Lung (tissue), 12 donors: ENCODE results near the gene FHAD1. TPM values are rescaled to one million over a fixed set of nuclear protein-coding genes. Genes with fewer than 3 reads are reported as not detected.

Experiments used
- ATAC-seq: fragments of 200-7000 bp; cut with Tn5 transposase; one replicate; pipeline ENCODE4 v1.9.1; 2020; ENCODE audit warnings: moderate number of reproducible peaks; ENCODE audit not compliant: insufficient read depth, low FRiP score
- DNase-seq, 3 donors: peaks; one replicate each; pipeline ENCODE4 v3.0.0-alpha.2; 2013 to 2017
- H3K27ac ChIP-seq, 2 donors: one replicate each; pipeline ENCODE4 v1.5.1; 2013; ENCODE audit warnings: mild to moderate bottlenecking in 2 of 2, moderate library complexity in 2 of 2, control low read depth in 1 of 2, inconsistent platforms in 1 of 2, low read depth in 1 of 2, low read length in 1 of 2
- H3K27me3 ChIP-seq, 3 donors: one replicate each; pipeline ENCODE4 v1.5.1; 2013; ENCODE audit warnings: low read length in 2 of 3; ENCODE audit not compliant: control insufficient read depth in 3 of 3, insufficient read depth in 3 of 3
- H3K36me3 ChIP-seq, 4 donors: one replicate each; pipeline ENCODE4 v1.5.1; 2013; ENCODE audit warnings: low read length in 4 of 4, mild to moderate bottlenecking in 1 of 4, moderate library complexity in 1 of 4; ENCODE audit not compliant: control insufficient read depth in 4 of 4, insufficient read depth in 4 of 4
- H3K4me1 ChIP-seq, 5 donors: one replicate each; pipeline ENCODE4 v1.5.1; 2013; ENCODE audit warnings: low read length in 5 of 5, mild to moderate bottlenecking in 2 of 5, moderate library complexity in 1 of 5; ENCODE audit not compliant: control insufficient read depth in 5 of 5, insufficient read depth in 5 of 5
- H3K4me3 ChIP-seq: one replicate; pipeline ENCODE4 v1.5.1; 2013; ENCODE audit warnings: mild to moderate bottlenecking, control low read depth, moderate library complexity
- H3K9ac ChIP-seq, 2 donors: one replicate each; pipeline ENCODE4 v1.5.1; 2013; ENCODE audit warnings: low read length in 2 of 2, control low read depth in 1 of 2; ENCODE audit not compliant: insufficient read depth in 1 of 2
- H3K9me3 ChIP-seq, 4 donors: one replicate each; pipeline ENCODE4 v1.5.1; 2013; ENCODE audit warnings: low read length in 3 of 4, mild to moderate bottlenecking in 1 of 4, moderate library complexity in 1 of 4; ENCODE audit not compliant: control insufficient read depth in 4 of 4, insufficient read depth in 3 of 4
- CTCF ChIP-seq: IDR thresholded peaks from 2 replicates; pipeline ENCODE4 v1.5.1; 2012; ENCODE audit warnings: mild to moderate bottlenecking; ENCODE audit errors: control extremely low read depth, extremely low read depth
- WGBS, 2 donors: extraction: QIAGEN DNeasy Blood & Tissue Kit; methylation state at CpG; one replicate each; pipeline ENCODE4 v1.1.7; 2013; 5-methylcytosine and 5-hydroxymethylcytosine counted together
- polyA plus RNA-seq, 2 donors: library from polyadenylated mRNA; stranded (reverse); fragments of 200-250 nt; gene quantifications; one replicate each; pipeline ENCODE4 v1.2.1, GENCODE V29; 2013
- total RNA-seq, 2 donors: library from RNA; depleted of rRNA in 1 of 2; stranded (reverse); fragments of >200 nt in 1 of 2; gene quantifications; one replicate each; pipeline ENCODE4 v1.2.1, GENCODE V29; 2014 to 2021
- donor health status: control.
- donor health status: control.
- donor health status: Bipolar disorder and iron deficiency.
- donor health status: healthy.
- donor health status: DM: yes; HTN: yes; CAD: no.

FHAD1 gene
- total and polyA plus RNA-seq, 4 donors: 4.4 to 25.9 (median 9.2) TPM

- H3K9ac ChIP-seq: no peak overlapping the region
- no peaks in the 10 kb centered on the region for H3K27me3 ChIP-seq
- H3K27ac ChIP-seq: no peak overlapping the region
- no peak overlapping the region for H3K4me3 ChIP-seq
- no peaks in the 10 kb centered on the region for H3K9me3 ChIP-seq
- H3K36me3 ChIP-seq: no peaks in the 10 kb centered on the region
- peaks cover 3 to 33% (median 10%) of the 10 kb centered on the region in 5 donors for H3K4me1 ChIP-seq
- 84 to 92% methylated on average over 4 of the region's 4 CpGs for WGBS, 2 donors
- ATAC-seq (no peak), DNase-seq (no peak)
- no peak for TF ChIP-seq CTCF
Observed at GRCh38 chr1:15332525-15332924, 85.5 kb downstream of the FHAD1 start.

GRCh38 chr1:15332952-15333715, 86.1 kb downstream of the FHAD1 start:
- ATAC-seq: no peak
- Histone ChIP-seq H3K36me3 (no peaks in the 10 kb centered on the region), H3K9ac (no peak overlapping the region), H3K9me3 (no peaks in the 10 kb centered on the region), H3K4me1 (peaks cover 6 to 30% (median 10%) of the 10 kb centered on the region in 5 donors), H3K4me3 (no peak overlapping the region), H3K27me3 (no peaks in the 10 kb centered on the region), H3K27ac (no peak overlapping the region)
- no peak for TF ChIP-seq CTCF
- WGBS, 2 donors: 91 to 92% methylated on average over 11 of the region's 11 CpGs
- no peak for DNase-seq

- H3K27me3 ChIP-seq: no peaks in the 10 kb centered on the region
- H3K4me1 ChIP-seq: peaks cover 0 to 12% (median 2%) of the 10 kb centered on the region in 5 donors
Observed at GRCh38 chr1:15334995-15335394, 88.0 kb downstream of the FHAD1 start.

More at GRCh38 chr1:15334995-15335394, 88.0 kb downstream of the FHAD1 start:
- DNase-seq: no peak
- H3K9ac ChIP-seq: no peak overlapping the region
- H3K27ac ChIP-seq: no peak overlapping the region
- H3K4me3 ChIP-seq: no peak overlapping the region
- H3K9me3 ChIP-seq: peaks cover 0 to 2% (median 0%) of the 10 kb centered on the region in 4 donors
- ATAC-seq: no peak
- no peak for TF ChIP-seq CTCF
- 88 to 93% methylated on average over 10 of the region's 10 CpGs for WGBS, 2 donors
- H3K36me3 ChIP-seq: no peaks in the 10 kb centered on the region
